SHP77 treated with DMSO at 0.1 percent for 48 hours (cell line): ENCODE measurements around the gene ODF4.
A peak's percentile ranks its signal among the peaks of the same experiment; 100 is the strongest.

Source experiments
- DNase-seq: peaks from one replicate; lab custom pipeline; 2025; lab: John Stamatoyannopoulos, UW

Gene ODF4

GRCh38 chr17:8339540-8339939 lies at the start of gene ODF4:
Gene ODF4 (plus strand): TSS chr17:8339840. CDS start chr17:8340052, 212 bp downstream.
- DNase-seq, result no peak

- no peak for DNase-seq
Observed at GRCh38 chr17:8290043-8290442, 49.6 kb upstream of the ODF4 start.

GRCh38 chr17:8292639-8293395 lies 46.8 kb upstream of the ODF4 start:
- DNase-seq, result no peak

- DNase-seq, result no peak
Observed at GRCh38 chr17:8294361-8294760, 45.3 kb upstream of the ODF4 start.

GRCh38 chr17:8294814-8295316 lies 44.8 kb upstream of the ODF4 start:
- DNase-seq, result no peak

GRCh38 chr17:8300226-8300625 lies 39.4 kb upstream of the ODF4 start:
- no peak for DNase-seq

- DNase-seq, result peak; percentile 74
Observed at GRCh38 chr17:8300627-8301242, 38.9 kb upstream of the ODF4 start.

GRCh38 chr17:8310601-8311123 lies 29.0 kb upstream of the ODF4 start:
- no peak for DNase-seq

GRCh38 chr17:8311131-8311790 lies 28.4 kb upstream of the ODF4 start:
- DNase-seq, result no peak

GRCh38 chr17:8312251-8312650 lies 27.4 kb upstream of the ODF4 start:
- DNase-seq, result no peak

GRCh38 chr17:8312726-8313600 lies 26.7 kb upstream of the ODF4 start:
- no peak for DNase-seq

GRCh38 chr17:8314797-8315763 lies 24.6 kb upstream of the ODF4 start:
- DNase-seq, result no peak

- no peak for DNase-seq
Observed at GRCh38 chr17:8315764-8316217, 23.8 kb upstream of the ODF4 start.

- DNase-seq, result no peak
Observed at GRCh38 chr17:8318010-8318935, 21.4 kb upstream of the ODF4 start.

- DNase-seq, result no peak
Observed at GRCh38 chr17:8320262-8320661, 19.4 kb upstream of the ODF4 start.

- no peak for DNase-seq
Observed at GRCh38 chr17:8320990-8321389, 18.6 kb upstream of the ODF4 start.

GRCh38 chr17:8322061-8322460 lies 17.6 kb upstream of the ODF4 start:
- no peak for DNase-seq

GRCh38 chr17:8324132-8324531 lies 15.5 kb upstream of the ODF4 start:
- DNase-seq, result no peak

GRCh38 chr17:8324923-8325322 lies 14.7 kb upstream of the ODF4 start:
- no peak for DNase-seq
